Measurements from ENCODE around the gene NAALADL1.
"Not testable (repeated sequence)": the region's sequence is repeated elsewhere in the genome, so short reads cannot be mapped to it uniquely, and the experiment has no call there.

NAALADL1 gene

GRCh38 chr11:65008873-65009272 lies 49.5 kb downstream of the NAALADL1 start:
- DNase-seq: no peak

GRCh38 chr11:65008016-65008415 lies 50.3 kb downstream of the NAALADL1 start:
- DNase-seq: no peak

- DNase-seq: not testable (repeated sequence)
Observed at GRCh38 chr11:65003968-65004367, 54.4 kb downstream of the NAALADL1 start.

DNA sequence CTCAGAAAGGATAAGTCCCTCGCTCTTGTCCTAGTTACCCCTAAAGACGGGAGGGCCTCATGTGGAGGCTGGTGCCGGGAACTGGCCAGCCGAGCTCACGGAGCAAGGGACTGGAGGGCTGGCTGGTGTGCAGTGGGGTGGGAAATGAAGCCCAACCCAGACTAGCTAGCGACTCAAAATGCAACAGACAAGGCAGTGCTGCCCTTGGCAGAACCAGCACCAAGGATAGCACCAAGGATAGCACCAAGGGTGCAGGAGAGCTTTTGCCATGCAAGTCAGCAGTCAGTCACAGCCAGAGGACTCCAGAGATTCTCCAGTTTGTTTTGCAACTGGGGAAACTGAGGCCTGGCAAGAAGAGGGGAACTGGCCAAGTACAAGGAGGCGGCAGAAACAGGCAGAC lies 55.1 kb downstream of the NAALADL1 start:
- DNase-seq: no peak

- DNase-seq: no peak
Observed at GRCh38 chr11:65002706-65003105, 55.6 kb downstream of the NAALADL1 start.

DNA sequence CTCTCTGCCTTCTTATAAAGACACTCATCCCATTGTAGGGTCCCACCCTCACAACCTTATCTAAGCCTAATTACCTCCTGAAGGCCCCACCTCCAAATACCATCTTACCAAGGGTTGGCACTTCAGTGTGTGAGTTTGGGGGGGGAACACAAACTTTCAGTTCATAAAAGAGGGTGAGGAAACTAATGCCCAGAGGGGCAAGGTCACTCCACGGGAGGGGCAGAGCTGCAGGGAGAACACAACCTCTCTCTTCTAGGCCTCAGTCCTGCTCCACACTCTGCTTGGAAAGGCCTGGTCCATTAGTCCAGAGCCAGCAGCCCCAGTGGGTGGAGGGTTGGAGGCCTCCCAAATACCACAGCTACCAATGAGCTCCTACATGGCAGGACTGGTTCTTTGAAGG lies 58.9 kb downstream of the NAALADL1 start:
- no peak for DNase-seq

- DNase-seq: no peak
Observed at GRCh38 chr11:64998690-64999431, 59.5 kb downstream of the NAALADL1 start.

DNA sequence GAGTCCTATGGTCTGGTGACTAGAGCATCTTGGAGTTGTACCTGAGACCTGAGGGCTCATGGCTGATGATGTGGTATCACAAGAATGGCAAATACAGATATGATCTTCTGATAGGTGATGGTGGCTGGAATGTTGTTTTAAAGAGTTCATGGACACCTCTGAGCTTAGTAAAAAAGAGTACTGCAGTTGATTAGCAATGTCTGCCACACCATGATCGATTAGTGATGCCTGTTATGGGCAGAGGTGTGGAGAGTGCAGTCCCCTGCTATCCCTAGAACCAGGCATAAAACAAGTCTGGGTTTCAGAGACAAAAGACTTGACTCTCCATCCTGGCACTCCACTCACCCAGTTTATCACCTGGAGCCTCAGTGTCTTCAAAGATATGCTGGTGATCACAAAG lies 60.2 kb downstream of the NAALADL1 start:
- DNase-seq: no peak

DNA sequence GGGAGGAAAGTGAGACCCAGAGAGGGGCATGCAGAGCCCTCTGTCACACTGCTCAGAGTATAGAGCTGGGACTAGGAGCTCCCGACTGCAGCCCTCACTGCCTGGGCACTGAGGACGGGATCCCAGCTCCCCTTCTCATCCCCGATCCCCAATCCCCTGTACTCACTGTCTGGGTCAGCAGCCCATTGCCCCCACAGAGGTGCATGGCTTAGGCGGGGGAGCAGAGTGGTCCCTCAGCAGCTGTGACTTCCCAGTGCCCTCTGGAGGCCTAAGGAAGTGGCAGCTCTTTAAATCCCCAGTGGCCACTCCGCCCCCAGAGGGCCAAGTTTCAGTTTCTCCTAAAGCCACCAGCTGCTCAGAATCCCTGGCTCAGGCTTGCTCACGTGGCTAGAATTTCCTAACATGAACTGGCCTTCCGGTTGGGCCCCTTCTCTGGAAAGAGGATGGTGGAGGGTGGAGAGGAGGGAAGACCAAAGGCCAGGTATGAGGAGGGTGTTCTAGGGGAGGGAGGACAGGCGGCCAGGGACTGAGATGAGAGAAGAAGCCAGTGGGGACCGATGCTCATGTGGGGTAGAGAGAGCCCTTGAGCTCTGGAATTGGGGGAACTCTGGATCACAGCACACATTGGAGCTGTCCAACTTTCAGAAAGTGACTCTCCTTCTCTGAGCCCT lies 61.5 kb downstream of the NAALADL1 start, which contains the start of gene BATF2:
TSS of gene BATF2 (minus strand) at position 262 of the 671 bp plus-strand sequence. CDS start at position 205, 57 bp downstream.
- no peak for DNase-seq

DNA sequence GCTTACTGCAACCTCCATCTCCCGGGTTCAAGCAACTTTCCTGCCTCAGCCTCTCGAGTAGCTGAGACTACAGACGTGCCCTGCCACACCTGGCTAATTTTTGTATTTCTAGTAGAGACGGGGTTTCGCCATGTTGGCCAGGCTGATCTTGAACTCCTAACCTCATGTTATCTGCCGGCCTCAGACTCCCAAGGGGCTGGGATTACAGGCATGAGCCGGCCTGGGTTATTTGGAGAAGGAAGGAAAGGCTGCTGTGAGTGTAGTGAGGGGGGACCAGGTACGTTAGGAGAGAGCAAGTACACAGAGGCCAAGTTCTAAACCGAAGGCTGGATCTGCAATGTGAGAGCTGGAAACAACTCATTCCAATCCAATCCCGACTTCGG lies 62.0 kb downstream of the NAALADL1 start:
- no peak for DNase-seq
